NCI-H526 (cell line): ENCODE measurements around the gene RGR.

Experiments used
- DNase-seq, 2 experiments: peaks; one replicate each; lab custom pipeline; 2025; lab: John Stamatoyannopoulos, UW

Gene RGR

DNA sequence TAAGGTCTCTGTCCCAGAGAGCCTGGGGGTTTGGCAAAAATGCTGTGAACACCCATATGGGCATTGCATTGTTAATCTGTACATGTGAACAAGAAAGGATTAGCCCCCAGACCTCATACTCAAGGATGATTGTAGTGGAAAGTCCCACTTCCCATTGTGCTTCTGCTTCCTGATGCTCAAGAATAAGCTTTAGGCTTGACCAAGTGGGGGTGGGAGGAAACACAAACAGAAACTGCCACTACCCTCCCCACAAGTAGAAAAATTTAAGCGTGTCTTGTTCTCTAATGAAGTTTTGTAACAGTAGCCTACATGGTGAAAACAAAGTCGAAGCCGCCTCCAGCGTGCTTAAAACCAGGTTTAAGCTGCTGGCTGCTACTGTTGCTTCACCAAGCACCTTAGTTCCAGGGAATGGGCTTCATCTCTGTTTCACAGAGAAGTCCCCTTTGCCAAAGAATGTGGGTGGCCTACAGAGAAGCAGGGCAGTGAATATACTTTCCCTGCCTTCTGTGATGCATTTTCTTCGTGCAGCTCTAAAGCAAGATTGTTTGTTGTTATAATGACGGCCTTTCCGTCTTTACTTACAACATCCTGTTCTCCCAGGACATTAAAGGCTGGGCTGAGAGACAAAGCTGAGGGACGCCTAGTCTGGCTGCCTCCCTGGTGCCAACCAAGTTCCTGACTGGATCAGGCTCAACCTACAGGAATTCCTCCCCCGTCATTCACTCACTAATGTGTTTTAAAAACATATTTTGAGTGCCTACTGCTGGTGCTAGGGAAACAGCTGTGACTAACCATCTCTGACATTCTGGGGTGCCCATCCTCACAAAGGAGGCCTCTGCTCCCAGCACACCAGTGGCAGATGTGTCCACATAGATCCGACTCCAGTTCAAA, 51.5 kb downstream of the RGR start:
- DNase-seq: no peak

DNA sequence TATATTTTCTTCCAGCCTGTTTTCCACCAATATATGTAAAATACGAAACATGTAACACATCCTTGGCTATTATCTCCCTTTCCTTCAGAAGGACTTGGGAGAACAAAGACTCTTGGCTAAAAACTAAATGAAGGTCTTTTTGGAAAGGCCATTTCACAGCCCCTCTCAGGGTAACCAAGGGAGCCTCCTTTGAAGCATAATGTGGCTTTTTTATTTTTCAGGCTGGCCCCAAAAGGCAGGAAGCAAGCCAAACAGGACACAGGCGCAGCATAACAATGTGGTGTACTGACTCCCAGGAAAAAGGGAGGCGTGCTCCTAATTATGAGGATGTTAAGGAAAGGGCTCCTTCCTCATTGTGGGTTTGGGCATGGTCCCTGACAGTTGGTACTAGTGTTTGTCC, 53.2 kb downstream of the RGR start:
- DNase-seq: no peak

DNA sequence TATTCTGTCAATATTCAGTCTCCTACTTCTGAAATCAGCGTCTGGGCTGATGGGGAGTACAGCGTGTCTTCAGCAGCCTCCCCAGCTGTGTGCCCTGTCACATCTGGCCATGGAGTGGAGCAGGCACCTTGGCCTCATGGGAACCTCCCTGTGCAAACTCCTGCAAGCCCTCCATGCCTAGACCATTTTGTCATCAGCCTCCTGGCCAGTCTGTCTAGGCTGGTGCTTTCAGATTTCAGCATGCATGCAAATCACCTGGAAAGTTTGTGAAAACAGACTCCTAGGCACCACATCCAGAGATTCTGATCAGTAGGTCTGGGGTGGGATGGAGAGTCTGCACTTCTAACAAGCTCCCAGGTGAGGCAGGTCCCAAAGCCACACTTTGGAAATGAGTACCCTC, 57.4 kb downstream of the RGR start:
- peak in 1 of 2 experiments; percentile 11 for DNase-seq

DNA sequence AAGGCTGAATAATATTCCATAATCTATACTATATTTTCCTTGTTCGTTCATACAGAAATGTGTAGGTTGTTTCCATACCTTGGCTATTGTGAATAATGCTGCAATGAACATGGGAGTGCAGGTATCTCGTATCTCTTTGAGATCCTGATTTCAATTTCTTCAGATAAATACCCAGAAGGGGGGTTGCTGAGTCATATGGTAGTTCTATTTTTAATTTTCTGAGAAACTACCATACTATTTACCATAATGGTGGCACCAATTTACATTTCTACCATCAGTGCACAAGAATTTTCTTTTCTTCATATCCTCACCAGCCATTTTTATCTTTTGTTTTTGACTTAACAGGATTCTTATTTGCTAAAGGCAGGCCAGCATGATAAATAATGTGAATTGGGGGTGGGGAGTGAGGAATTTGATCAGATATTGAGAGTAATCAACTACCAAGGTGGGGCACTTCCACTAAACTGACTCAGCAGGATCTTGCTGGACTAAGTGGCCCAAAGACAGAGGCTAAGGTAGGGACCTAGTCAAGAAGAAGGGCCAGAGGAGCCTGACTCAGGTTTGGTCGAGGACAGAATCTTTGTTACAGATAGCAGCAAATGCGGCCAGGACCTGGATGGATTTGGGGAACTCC, 62.0 kb downstream of the RGR start:
- DNase-seq: no peak

DNA sequence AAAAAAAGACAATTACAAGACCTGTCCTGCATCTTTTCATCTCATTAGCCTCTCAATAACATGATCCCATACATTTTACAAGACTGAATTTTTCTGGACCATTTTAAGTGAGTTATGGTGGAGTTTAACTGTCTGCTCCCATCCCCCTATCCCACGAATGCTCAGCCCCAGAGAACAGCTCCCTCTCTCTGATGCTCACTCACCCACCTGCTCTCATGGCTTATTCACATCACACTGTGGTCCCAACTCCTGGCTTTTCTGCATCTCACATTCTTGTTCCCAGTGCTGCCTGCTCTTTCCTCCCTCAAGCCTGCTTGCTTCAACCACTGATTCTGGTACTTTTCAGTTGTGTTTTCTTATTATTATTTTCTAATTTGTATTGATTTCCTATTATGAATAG, 63.2 kb downstream of the RGR start:
- no peak for DNase-seq

DNA sequence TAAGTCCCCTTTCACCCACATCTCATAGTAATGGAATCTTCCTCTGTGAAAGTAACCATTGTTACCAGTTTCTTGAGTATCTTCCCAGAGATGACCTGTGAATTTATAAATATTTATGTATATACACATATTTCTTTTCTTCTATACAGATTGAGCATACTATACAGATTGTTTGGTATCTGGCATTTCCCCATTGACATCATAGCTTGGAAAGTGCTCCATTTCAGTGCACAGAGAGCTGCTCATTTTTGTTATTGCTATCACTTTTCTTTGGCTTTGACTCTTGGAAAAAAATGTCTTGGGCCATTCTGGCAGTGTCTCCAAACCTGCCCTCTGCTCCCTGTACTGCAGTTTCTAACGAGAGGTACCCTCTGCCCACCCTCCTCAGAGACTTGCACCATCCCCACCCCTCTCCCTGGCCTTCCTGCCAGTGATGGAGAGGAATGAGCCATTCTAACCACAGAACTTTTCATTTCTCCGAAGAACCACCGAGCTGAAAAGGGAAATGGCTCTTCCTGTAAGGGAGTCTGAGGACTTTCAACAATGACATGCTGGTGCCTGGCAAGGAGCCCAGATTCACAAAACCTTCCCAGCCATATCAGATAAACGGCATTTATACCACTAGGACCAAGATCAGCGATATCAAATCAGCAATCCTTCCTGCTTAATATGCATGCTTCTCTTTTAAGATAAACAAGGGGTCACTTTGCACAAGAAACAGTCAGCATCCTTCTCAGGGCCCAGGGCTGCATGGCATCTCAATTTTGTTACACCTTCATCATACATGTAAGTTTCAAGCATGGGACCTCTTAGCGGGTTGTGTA, 63.8 kb downstream of the RGR start:
- DNase-seq: no peak
